K562 (cell line): ENCODE data around the gene CAMK2G. TPM values are rescaled to one million over a fixed set of nuclear protein-coding genes. Genes with fewer than 3 reads are reported as not detected.

Source experiments
- ATAC-seq: fragments of 200-7000 bp; cut with Tn5 transposase; 3 replicates; pipeline ENCODE4 v1.9.1; 2020; ENCODE audit warnings: moderate library complexity
- BruUV-seq: library from RNA; stranded (reverse); fragments of 400-500 nt; replicated peaks from 2 replicates; lab custom pipeline; 2021; lab: Mats Ljungman, UMichigan
- CTCF ChIA-PET: fragments of 300-600 bp; formaldehyde crosslinking; extraction: SDS; loops from one replicate; lab custom pipeline; 2021; ENCODE audit warnings: low intra/inter-chr PET ratio; lab: Yijun Ruan, JAX
- POLR2A ChIA-PET: fragments of 300-600, 350-650 bp; sonication (Branson Sonifier 250); formaldehyde crosslinking; extraction: SDS; loops from one replicate; lab custom pipeline; 2021; ENCODE audit warnings: antibody characterized with exemption, inconsistent platforms; lab: Yijun Ruan, JAX
- DNase-seq, 4 experiments: peaks; one replicate each; pipeline versions ENCODE4 v3.0.0 to v3.0.0-alpha.2; 2011 to 2018; ENCODE audit warnings: low spot score in 3 of 4, mixed read lengths in 3 of 4; ENCODE audit errors: extremely low read depth in 1 of 4
- FAIRE-seq: peaks from 2 replicates; lab custom pipeline; 2011; peaks lifted over from hg19 to GRCh38; lab: Jason Lieb, UNC
- H2AFZ ChIP-seq: 2 replicates; pipeline ENCODE4 v1.6.0; 2011; ENCODE audit warnings: low read depth, low read length, control low read depth, inconsistent platforms
- H3K27ac ChIP-seq: fragments of 200-600 bp; 3 replicates; pipeline ENCODE4 v1.8.0; 2011; ENCODE audit warnings: low read depth, mild to moderate bottlenecking, control low read depth, inconsistent platforms, low read length, moderate library complexity, mixed read lengths; ENCODE audit errors: extremely low read depth
- H3K27me3 ChIP-seq, 2 experiments: fragments of 300-600 bp in 1 of 2; 2 replicates in 1 of 2; 3 replicates in 1 of 2; pipeline versions ENCODE4 v1.6.0 to v1.8.0; 2011; ENCODE audit warnings: inconsistent platforms in 2 of 2, low read length in 2 of 2, mild to moderate bottlenecking in 1 of 2, mixed read lengths in 1 of 2, moderate library complexity in 1 of 2; ENCODE audit not compliant: control insufficient read depth in 2 of 2, insufficient read depth in 2 of 2
- H3K36me3 ChIP-seq: fragments of 300-600 bp; 3 replicates; pipeline ENCODE4 v1.8.0; 2011; ENCODE audit warnings: mild to moderate bottlenecking, low read length, inconsistent platforms; ENCODE audit not compliant: control insufficient read depth, insufficient read depth
- H3K4me1 ChIP-seq, 2 experiments: fragments of 200-600 bp in 1 of 2; replicated peaks in 1 of 2; 2 replicates in 1 of 2; 3 replicates in 1 of 2; pipeline versions ENCODE4 v1.5.1 to v1.8.0; 2011; ENCODE audit warnings: inconsistent platforms in 2 of 2, low read length in 2 of 2, mild to moderate bottlenecking in 1 of 2, mixed read lengths in 1 of 2, moderate library complexity in 1 of 2; ENCODE audit not compliant: control insufficient read depth in 2 of 2, insufficient read depth in 2 of 2
- H3K4me2 ChIP-seq: 2 replicates; pipeline ENCODE4 v1.6.1; 2011; ENCODE audit warnings: low read length, control low read depth, inconsistent platforms, mixed read lengths; ENCODE audit not compliant: insufficient read depth
- H3K4me3 ChIP-seq: fragments of 200-600 bp; sonication (generic), shearing (Covaris generic); 2 replicates; pipeline ENCODE4 v1.5.1; 2016; ENCODE audit warnings: control low read depth, inconsistent platforms
- H3K79me2 ChIP-seq: fragments of 200-600 bp; 3 replicates; pipeline ENCODE4 v1.8.0; 2011; ENCODE audit warnings: low read length, inconsistent platforms; ENCODE audit not compliant: control insufficient read depth, insufficient read depth
- H3K9ac ChIP-seq, 2 experiments: 2 replicates each; pipeline versions ENCODE4 v1.6.0 to v1.6.1; 2011; ENCODE audit warnings: low read depth in 2 of 2, low read length in 2 of 2, control low read depth in 1 of 2, inconsistent platforms in 1 of 2, mild to moderate bottlenecking in 1 of 2, mixed read lengths in 1 of 2; ENCODE audit not compliant: insufficient read depth in 1 of 2
- H3K9me1 ChIP-seq: one replicate; pipeline ENCODE4 v1.6.0; 2011; ENCODE audit warnings: inconsistent platforms, mild to moderate bottlenecking, low read length, moderate library complexity; ENCODE audit not compliant: control insufficient read depth, insufficient read depth
- H3K9me3 ChIP-seq: replicated peaks from 2 replicates; pipeline ENCODE4 v1.5.1; 2011; ENCODE audit warnings: low read depth, low read length, inconsistent platforms; ENCODE audit not compliant: control insufficient read depth, insufficient read depth
- H4K20me1 ChIP-seq: replicated peaks from 2 replicates; pipeline ENCODE4 v1.6.1; 2011; ENCODE audit warnings: low read length, inconsistent platforms, mixed read lengths; ENCODE audit not compliant: control insufficient read depth, insufficient read depth
- CREB1 ChIP-seq, 2 experiments: sonication (generic) in 1 of 2; formaldehyde crosslinking in 1 of 2; IDR thresholded peaks; 2 replicates each; pipeline versions ENCODE4 v1.6.1 to v1.8.0; 2012 to 2022; ENCODE audit warnings: inconsistent platforms in 1 of 2, mild to moderate bottlenecking in 1 of 2, missing genetic modification reagents in 1 of 2, moderate library complexity in 1 of 2
- MAZ ChIP-seq, 2 experiments: fragments of 450-650 bp in 1 of 2; sonication (generic) in 1 of 2; formaldehyde crosslinking; IDR thresholded peaks in 1 of 2; conservative IDR thresholded peaks in 1 of 2; 2 replicates each; pipeline versions ENCODE4 v1.4.0 to v1.5.0; 2020; ENCODE audit warnings: mild to moderate bottlenecking in 1 of 2, missing genetic modification reagents in 1 of 2
- ZNF551 ChIP-seq: fragments of 250-450 bp; sonication (Bioruptor Pico); IDR thresholded peaks from 2 replicates; pipeline ENCODE4 v1.5.0; 2021; ENCODE audit warnings: mild to moderate bottlenecking, moderate library complexity
- WGBS: fragments of 100-300 bp; shearing (Covaris generic); methylation state at CpG from one replicate; pipeline ENCODE4 v1.1.6; 2016; ENCODE audit warnings: low coverage, mixed read lengths; ENCODE audit not compliant: insufficient coverage; ENCODE audit errors: missing lambda C conversion rate; 5-methylcytosine and 5-hydroxymethylcytosine counted together
- in situ Hi-C: fragments of 300-500 bp; cut with MboI; formaldehyde crosslinking; loops from 4 replicates; pipeline ENCODE4 v1.15.0; 2018; ENCODE audit warnings: inconsistent platforms, mixed read lengths
- intact Hi-C: fragments of 100-400 bp; cut with micrococcal nuclease; formaldehyde crosslinking; loops from 2 replicates; pipeline ENCODE4 v1.14.2; 2022
- polyA plus RNA-seq, 8 experiments: library from polyadenylated mRNA; depleted of rRNA in 4 of 8; stranded (reverse) in 5 of 8; unstranded in 3 of 8; fragments of >200 nt; fragmentation: Nextera tagmentation in 2 of 8; fragmentation: Illumina TruSeq in 1 of 8; extraction: Ambion mirVana in 2 of 8; extraction: Trizol in 1 of 8; gene quantifications; 2 replicates each; pipeline versions ENCODE4 v1.2.1 to v1.2.3, GENCODE V29; 2011 to 2014; ENCODE audit warnings: inconsistent platforms in 1 of 8, missing spikeins in 1 of 8
- total RNA-seq, 7 experiments: library from RNA; depleted of rRNA in 6 of 7; stranded (reverse); fragments of >200 nt in 6 of 7; fragmentation: Illumina TruSeq in 2 of 7; extraction: Trizol in 2 of 7; gene quantifications; 2 replicates each; pipeline versions ENCODE4 v1.2.1 to v1.2.3, GENCODE V29; 2011 to 2021; ENCODE audit warnings: low replicate concordance in 1 of 7
- TF ChIP-seq, protein P1 (sequence below), 2 experiments: fragments of 450-650 bp; IDR thresholded peaks; 2 replicates each; pipeline ENCODE4 v1.6.1; 2016
- TF ChIP-seq, protein P2 (sequence below): fragments of 200-800 bp; sonication (Bioruptor generic); IDR thresholded peaks from 2 replicates; pipeline ENCODE4 v1.6.1; 2017; ENCODE audit warnings: missing genetic modification characterization, missing compliant biosample characterization

Gene CAMK2G
- total and polyA plus RNA-seq, 9 of the 15 experiments (the other 6 are each of a cell fraction or from before 2014, with no cell fraction given) = 9.0 to 37.9 (median 32.6) TPM

DNA sequence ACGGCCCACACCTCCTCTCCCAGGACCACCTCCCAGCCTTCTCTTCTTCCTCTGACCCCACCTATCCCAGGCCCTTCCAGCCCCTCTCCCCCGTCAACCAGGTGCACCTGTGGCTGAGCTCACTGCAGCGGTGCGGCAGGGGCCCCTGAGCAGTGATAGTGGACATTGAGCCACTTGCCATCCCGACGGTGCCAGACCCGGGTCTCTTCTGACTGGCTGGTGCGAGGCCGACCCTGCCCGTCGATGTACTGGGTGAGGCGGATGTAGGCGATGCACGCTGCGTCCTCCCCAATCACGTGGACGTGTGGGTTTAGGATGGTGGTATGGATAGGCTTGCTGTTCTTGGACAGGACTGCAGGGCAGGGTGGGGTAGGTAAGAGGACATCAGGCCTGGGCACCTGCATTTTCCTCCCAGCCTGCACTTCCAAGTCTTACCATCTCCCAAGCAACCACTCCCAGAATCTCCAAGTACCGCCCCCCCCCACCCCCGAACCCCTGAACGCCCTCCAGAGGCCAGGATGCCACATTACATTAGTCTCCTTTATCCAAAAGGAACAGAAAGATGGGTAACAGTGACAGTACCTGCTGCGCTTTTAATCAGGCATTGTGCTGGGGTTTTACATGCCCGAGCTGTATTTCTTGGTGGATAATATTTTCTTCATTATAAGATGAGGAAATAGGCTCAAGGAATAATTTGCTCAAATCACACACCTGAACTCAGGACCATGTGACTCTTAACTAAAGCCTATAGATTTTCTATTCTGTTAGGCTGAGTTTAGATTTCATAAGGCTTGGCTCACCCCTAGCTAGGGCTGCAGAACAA is 59.2 kb downstream of the CAMK2G start (continued):
- 0 out of 4 replicates have a peak, but pooled peaks of 1 of the 2 experiments have one; percentile 37 for TF ChIP-seq MAZ (CRISPR knock-in tag; conservative IDR thresholded peaks at IDR 0.05 in 1 of 2, IDR thresholded peaks at IDR 0.05 in 1 of 2)
- TF ChIP-seq, protein P1, sequence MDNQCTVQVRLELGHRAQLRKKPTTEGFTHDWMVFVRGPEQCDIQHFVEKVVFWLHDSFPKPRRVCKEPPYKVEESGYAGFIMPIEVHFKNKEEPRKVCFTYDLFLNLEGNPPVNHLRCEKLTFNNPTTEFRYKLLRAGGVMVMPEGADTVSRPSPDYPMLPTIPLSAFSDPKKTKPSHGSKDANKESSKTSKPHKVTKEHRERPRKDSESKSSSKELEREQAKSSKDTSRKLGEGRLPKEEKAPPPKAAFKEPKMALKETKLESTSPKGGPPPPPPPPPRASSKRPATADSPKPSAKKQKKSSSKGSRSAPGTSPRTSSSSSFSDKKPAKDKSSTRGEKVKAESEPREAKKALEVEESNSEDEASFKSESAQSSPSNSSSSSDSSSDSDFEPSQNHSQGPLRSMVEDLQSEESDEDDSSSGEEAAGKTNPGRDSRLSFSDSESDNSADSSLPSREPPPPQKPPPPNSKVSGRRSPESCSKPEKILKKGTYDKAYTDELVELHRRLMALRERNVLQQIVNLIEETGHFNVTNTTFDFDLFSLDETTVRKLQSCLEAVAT (IDR thresholded peaks at IDR 0.05) = peak in 1 of 2 experiments; percentile 44; a peak in 1 of 4 replicates
- TF ChIP-seq, protein P2, sequence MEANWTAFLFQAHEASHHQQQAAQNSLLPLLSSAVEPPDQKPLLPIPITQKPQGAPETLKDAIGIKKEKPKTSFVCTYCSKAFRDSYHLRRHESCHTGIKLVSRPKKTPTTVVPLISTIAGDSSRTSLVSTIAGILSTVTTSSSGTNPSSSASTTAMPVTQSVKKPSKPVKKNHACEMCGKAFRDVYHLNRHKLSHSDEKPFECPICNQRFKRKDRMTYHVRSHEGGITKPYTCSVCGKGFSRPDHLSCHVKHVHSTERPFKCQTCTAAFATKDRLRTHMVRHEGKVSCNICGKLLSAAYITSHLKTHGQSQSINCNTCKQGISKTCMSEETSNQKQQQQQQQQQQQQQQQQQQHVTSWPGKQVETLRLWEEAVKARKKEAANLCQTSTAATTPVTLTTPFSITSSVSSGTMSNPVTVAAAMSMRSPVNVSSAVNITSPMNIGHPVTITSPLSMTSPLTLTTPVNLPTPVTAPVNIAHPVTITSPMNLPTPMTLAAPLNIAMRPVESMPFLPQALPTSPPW (CRISPR knock-in tag) = peak; percentile 73

DNA sequence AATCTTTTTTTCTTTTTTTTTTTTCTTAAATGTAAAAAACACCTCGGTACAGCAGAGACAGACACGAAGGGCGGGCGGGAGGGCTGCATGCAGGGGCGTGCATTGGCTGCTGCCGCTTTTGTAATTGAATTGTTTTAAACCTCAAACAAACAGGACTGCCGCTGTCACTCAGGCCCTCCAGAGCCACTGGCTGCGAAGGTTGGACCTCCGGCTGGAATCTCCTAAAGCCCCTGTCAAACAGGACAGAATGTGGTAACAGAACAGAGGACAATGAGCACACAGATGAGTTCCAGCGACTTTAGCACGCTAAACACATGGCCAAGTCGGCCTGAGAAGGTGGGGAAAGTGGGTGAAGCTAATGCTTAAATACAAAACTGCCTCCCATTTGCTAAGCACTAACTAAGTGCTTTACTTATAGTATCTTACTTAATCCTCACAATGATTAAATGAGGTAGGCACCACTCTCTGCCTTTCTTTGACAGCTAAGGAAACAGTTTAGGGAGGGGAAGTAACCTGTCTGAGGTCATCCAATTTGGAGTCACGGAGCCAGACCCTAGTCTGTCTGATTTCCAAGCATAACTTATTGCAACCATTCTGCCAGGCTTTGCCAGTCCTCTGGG is 60.0 kb downstream of the CAMK2G start:
- TF ChIP-seq ZNF551 (no peak), CREB1 (IDR thresholded peaks at IDR 0.05) (no peak), CREB1 (CRISPR knock-in tag; IDR thresholded peaks at IDR 0.05) (0 out of 2 replicates have a peak, but pooled peaks have one; percentile 18)
- Histone ChIP-seq H2AFZ (no peak overlapping the region), H3K4me2 (no peak overlapping the region), H3K9ac (peak overlapping the region in 1 of 2 experiments; percentile 20; a peak in 1 of 4 replicates), H3K9me3 (no peaks in the 10 kb centered on the region), H3K4me3 (no peak overlapping the region), H3K27ac (no peak overlapping the region), H3K4me1 (peaks cover 55 to 63% of the 10 kb centered on the region in 2 experiments), H3K27me3 (no peaks in the 10 kb centered on the region), H3K9me1 (no peaks in the 10 kb centered on the region), H4K20me1 (no peaks in the 10 kb centered on the region), H3K36me3 (peaks cover 34% of the 10 kb centered on the region; the same call in 1 of the 3 replicates), H3K79me2 (peaks cover 13% of the 10 kb centered on the region)
- BruUV-seq = no TSS peak
- FAIRE-seq = no peak
- ChIA-PET CTCF (no interaction called here), POLR2A (interaction anchor here (0.5 to 2.7 kb wide), 5 partner anchors 8 to 71 kb away, joined by 3 to 8 read pairs (median 3); partner anchors contain the start of gene CHCHD1)
- ATAC-seq = no peak
- intact Hi-C loops (loop anchor here (2.0 kb wide), 1 partner anchor 40 kb away; no protein-coding TSS in a partner anchor), in situ Hi-C loops (no loop called here)
- no peak for DNase-seq
- 87% methylated on average over 13 of the region's 13 CpGs for WGBS
